ENCODE data around the gene PDE4B. TPM values are rescaled to one million over a fixed set of nuclear protein-coding genes. Genes with fewer than 3 reads are reported as not detected.

PDE4B gene
- polyA plus RNA-seq, 1 donor (not counting 4 experiments of a cell fraction or from before 2014, with no cell fraction given) = 0.29 TPM

GRCh38 chr1:66333466-66334199 is 540.9 kb downstream of the PDE4B start:
- Histone ChIP-seq H2AFZ (ENCODE audit: control insufficient read depth, low read length) (no peak overlapping the region), H3K4me2 (ENCODE audit: control insufficient read depth, extremely low read depth, insufficient read depth, low read depth, low read length) (no peak overlapping the region), H3K9ac (ENCODE audit: control insufficient read depth, extremely low read depth, insufficient read depth, low read length) (no peak overlapping the region), H3K27ac (ENCODE audit: control insufficient read depth, insufficient read depth, low read length) (no peak overlapping the region), H3K36me3 (ENCODE audit: control insufficient read depth in 2 of 2, extremely low read depth in 1 of 2, insufficient read depth in 2 of 2, low read length in 2 of 2) (no peaks in the 10 kb centered on the region), H4K20me1 (ENCODE audit: control insufficient read depth, extremely low read depth, insufficient read depth, low read length) (no peaks in the 10 kb centered on the region), H3K4me1 (ENCODE audit: control insufficient read depth, extremely low read depth, insufficient read depth, low read length) (peaks cover 21% of the 10 kb centered on the region), H3K79me2 (ENCODE audit: control insufficient read depth, insufficient read depth, low read length) (no peaks in the 10 kb centered on the region), H3K9me1 (ENCODE audit: control insufficient read depth, extremely low read depth, insufficient read depth, low read length) (no peaks in the 10 kb centered on the region), H3K9me3 (ENCODE audit: control insufficient read depth, low read depth, low read length) (no peaks in the 10 kb centered on the region), H3K27me3 (ENCODE audit: control insufficient read depth, extremely low read depth, insufficient read depth, low read length) (no peaks in the 10 kb centered on the region), H3K4me3 (ENCODE audit: control insufficient read depth in 2 of 3, extremely low read depth in 1 of 3, insufficient read depth in 2 of 3, low read depth in 1 of 3, low read length in 3 of 3) (no peak overlapping the region)
- DNase-seq (ENCODE audit: low read depth, low spot score) (no peak), FAIRE-seq (no peak)
- dilution Hi-C loops (cut with MboI; ENCODE audit: extremely low pct_ligation_motif_present, low sequenced_read_pairs) = no loop called here
- no peak for TF ChIP-seq CTCF (optimal IDR thresholded peaks at IDR 0.05 in 1 of 3, IDR thresholded peaks at IDR 0.05 in 1 of 3, conservative IDR thresholded peaks at IDR 0.05 in 1 of 3; ENCODE audit: extremely low read depth in 1 of 3, insufficient read depth in 2 of 3, low read length in 3 of 3)
- TF ChIP-seq EZH2 (IDR thresholded peaks at IDR 0.05; ENCODE audit: low read length) = no peak

GRCh38 chr1:66334318-66334717 is 541.6 kb downstream of the PDE4B start:
- FAIRE-seq = no peak
- H3K4me3 ChIP-seq (ENCODE audit: control insufficient read depth in 2 of 3, extremely low read depth in 1 of 3, insufficient read depth in 2 of 3, low read depth in 1 of 3, low read length in 3 of 3) = no peak overlapping the region
- no peak overlapping the region for H3K4me2 ChIP-seq (ENCODE audit: control insufficient read depth, extremely low read depth, insufficient read depth, low read depth, low read length)
- no peak for DNase-seq (ENCODE audit: low read depth, low spot score)
- H4K20me1 ChIP-seq (ENCODE audit: control insufficient read depth, extremely low read depth, insufficient read depth, low read length) = no peaks in the 10 kb centered on the region
- no peaks in the 10 kb centered on the region for H3K27me3 ChIP-seq (ENCODE audit: control insufficient read depth, extremely low read depth, insufficient read depth, low read length)
- H3K9me1 ChIP-seq (ENCODE audit: control insufficient read depth, extremely low read depth, insufficient read depth, low read length) = no peaks in the 10 kb centered on the region
- no peak overlapping the region for H2AFZ ChIP-seq (ENCODE audit: control insufficient read depth, low read length)
- no peak overlapping the region for H3K9ac ChIP-seq (ENCODE audit: control insufficient read depth, extremely low read depth, insufficient read depth, low read length)
- H3K4me1 ChIP-seq (ENCODE audit: control insufficient read depth, extremely low read depth, insufficient read depth, low read length) = peaks cover 21% of the 10 kb centered on the region
- H3K79me2 ChIP-seq (ENCODE audit: control insufficient read depth, insufficient read depth, low read length) = no peaks in the 10 kb centered on the region
- H3K36me3 ChIP-seq (ENCODE audit: control insufficient read depth in 2 of 2, extremely low read depth in 1 of 2, insufficient read depth in 2 of 2, low read length in 2 of 2) = no peaks in the 10 kb centered on the region
- H3K27ac ChIP-seq (ENCODE audit: control insufficient read depth, insufficient read depth, low read length) = no peak overlapping the region
- dilution Hi-C loops (cut with MboI; ENCODE audit: extremely low pct_ligation_motif_present, low sequenced_read_pairs) = no loop called here
- no peaks in the 10 kb centered on the region for H3K9me3 ChIP-seq (ENCODE audit: control insufficient read depth, low read depth, low read length)
- no peak for TF ChIP-seq CTCF (optimal IDR thresholded peaks at IDR 0.05 in 1 of 3, IDR thresholded peaks at IDR 0.05 in 1 of 3, conservative IDR thresholded peaks at IDR 0.05 in 1 of 3; ENCODE audit: extremely low read depth in 1 of 3, insufficient read depth in 2 of 3, low read length in 3 of 3)
- no peak for TF ChIP-seq EZH2 (IDR thresholded peaks at IDR 0.05; ENCODE audit: low read length)

Measured in keratinocyte (primary cell).